Epithelial cell of proximal tubule (primary cell): ENCODE measurements around the gene MYL11. TPM values are rescaled to one million over a fixed set of nuclear protein-coding genes. Genes with fewer than 3 reads are reported as not detected.

Experiments used
- DNase-seq: peaks from one replicate; pipeline ENCODE4 v3.0.0-alpha.2; 2011; ENCODE audit warnings: low read depth
- H3K4me3 ChIP-seq: 2 replicates; pipeline ENCODE4 v1.5.1; 2011; ENCODE audit warnings: low read depth, mild to moderate bottlenecking, low read length
- total RNA-seq: library from RNA; depleted of rRNA; stranded (reverse); fragments of >200 nt; gene quantifications from 2 replicates; pipeline ENCODE4 v1.2.3, GENCODE V29; 2015
- TF ChIP-seq, protein P1 (sequence below): conservative IDR thresholded peaks from 2 replicates; pipeline ENCODE4 v1.5.1; 2012; ENCODE audit warnings: low read depth, mild to moderate bottlenecking, low read length

The MYL11 gene
- total RNA-seq, 1 donor from 2014 or later: not detected

DNA sequence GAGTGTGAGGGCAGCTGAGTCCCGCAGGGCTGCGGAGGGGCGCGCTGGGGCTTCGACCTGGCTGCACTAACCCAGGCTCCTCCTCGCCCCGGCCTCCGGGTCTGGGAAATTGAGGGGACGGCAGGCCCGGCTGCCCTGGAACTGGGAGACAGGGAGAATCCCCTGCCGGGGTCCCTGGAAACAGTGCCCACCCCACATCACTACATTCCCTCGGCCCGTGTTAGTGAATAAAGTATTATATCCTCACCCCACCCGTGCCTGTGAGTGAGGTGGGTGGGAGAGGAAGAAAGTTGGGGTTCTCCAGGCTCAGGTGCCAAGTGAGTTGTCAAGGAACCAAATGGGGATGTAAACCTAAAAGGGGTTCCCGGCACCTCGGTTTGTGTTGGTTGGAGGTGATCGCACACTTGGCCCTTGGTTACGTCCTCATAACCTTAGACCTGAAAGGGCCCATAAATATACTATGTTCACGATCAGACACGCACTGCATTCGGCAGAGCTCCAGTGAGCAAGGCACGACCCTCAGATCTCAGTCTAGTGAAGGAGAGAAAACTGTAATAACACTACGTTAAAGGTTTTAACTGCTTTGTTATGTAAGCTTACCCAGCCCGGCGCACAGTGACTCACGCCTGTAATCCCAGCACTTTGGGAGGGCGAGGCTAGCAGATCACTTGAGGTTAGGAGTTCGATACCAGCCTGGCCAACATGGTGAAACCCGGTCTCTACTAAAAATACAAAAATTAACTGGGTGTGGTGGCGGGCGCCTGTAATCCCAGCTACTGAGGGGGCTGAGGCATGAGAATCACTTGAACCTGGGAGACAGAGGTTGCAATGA lies 44.0 kb downstream of the MYL11 start:
- H3K4me3 ChIP-seq: peak overlapping the region; percentile 60
- TF ChIP-seq, protein P1, sequence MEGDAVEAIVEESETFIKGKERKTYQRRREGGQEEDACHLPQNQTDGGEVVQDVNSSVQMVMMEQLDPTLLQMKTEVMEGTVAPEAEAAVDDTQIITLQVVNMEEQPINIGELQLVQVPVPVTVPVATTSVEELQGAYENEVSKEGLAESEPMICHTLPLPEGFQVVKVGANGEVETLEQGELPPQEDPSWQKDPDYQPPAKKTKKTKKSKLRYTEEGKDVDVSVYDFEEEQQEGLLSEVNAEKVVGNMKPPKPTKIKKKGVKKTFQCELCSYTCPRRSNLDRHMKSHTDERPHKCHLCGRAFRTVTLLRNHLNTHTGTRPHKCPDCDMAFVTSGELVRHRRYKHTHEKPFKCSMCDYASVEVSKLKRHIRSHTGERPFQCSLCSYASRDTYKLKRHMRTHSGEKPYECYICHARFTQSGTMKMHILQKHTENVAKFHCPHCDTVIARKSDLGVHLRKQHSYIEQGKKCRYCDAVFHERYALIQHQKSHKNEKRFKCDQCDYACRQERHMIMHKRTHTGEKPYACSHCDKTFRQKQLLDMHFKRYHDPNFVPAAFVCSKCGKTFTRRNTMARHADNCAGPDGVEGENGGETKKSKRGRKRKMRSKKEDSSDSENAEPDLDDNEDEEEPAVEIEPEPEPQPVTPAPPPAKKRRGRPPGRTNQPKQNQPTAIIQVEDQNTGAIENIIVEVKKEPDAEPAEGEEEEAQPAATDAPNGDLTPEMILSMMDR: no peak
- DNase-seq: no peak

- TF ChIP-seq, protein P1: no peak
- no peak for DNase-seq
- H3K4me3 ChIP-seq: no peak overlapping the region
Measured at GRCh38 chr16:30421010-30421409, 46.4 kb downstream of the MYL11 start.

Other genes starting within 250 kb of the MYL11 start
- gene CORO1A, start 191.2 kb upstream of the MYL11 start, total RNA-seq: 24.1 and 26.3 TPM in 2 replicates
- 421 and 538 TPM in 2 replicates for gene BOLA2B, start 181.1 kb upstream of the MYL11 start, total RNA-seq
- gene SLX1A, start 180.9 kb upstream of the MYL11 start, total RNA-seq: 57.7 and 158 TPM in 2 replicates
- 6.6 and 12.1 TPM in 2 replicates for gene SULT1A3, start 175.5 kb upstream of the MYL11 start, total RNA-seq
- gene NPIPB13, start 126.3 kb upstream of the MYL11 start, total RNA-seq: 0.98 and 4.0 TPM in 2 replicates
- gene CD2BP2, start 19.5 kb upstream of the MYL11 start, total RNA-seq: 68.9 and 75.2 TPM in 2 replicates
- 51.8 and 53.6 TPM in 2 replicates for gene TBC1D10B, start 4.3 kb upstream of the MYL11 start, total RNA-seq
- 0.23 TPM in 1 of 2 replicates, not detected in the other for gene SEPTIN1, start 7.8 kb downstream of the MYL11 start, total RNA-seq
- gene ZNF48, start 20.6 kb downstream of the MYL11 start, total RNA-seq: 12.6 and 15.6 TPM in 2 replicates
- 6.1 and 13.1 TPM in 2 replicates for gene ZNF771, start 32.8 kb downstream of the MYL11 start, total RNA-seq
- 108 and 136 TPM in 2 replicates for gene DCTPP1, start 55.2 kb downstream of the MYL11 start, total RNA-seq
- gene SEPHS2, start 71.1 kb downstream of the MYL11 start, total RNA-seq: 17.6 and 27.6 TPM in 2 replicates
- not detected in 2 replicates for gene ITGAL, start 97.9 kb downstream of the MYL11 start, total RNA-seq
- 34.8 and 35.2 TPM in 2 replicates for gene ZNF768, start 151.8 kb downstream of the MYL11 start, total RNA-seq
- gene ZNF747, start 160.1 kb downstream of the MYL11 start, total RNA-seq: 5.1 and 7.6 TPM in 2 replicates
- gene ZNF764, start 183.6 kb downstream of the MYL11 start, total RNA-seq: 5.2 and 10.9 TPM in 2 replicates
- gene ZNF688, start 196.9 kb downstream of the MYL11 start, total RNA-seq: 8.2 and 9.1 TPM in 2 replicates
- gene ZNF785, start 210.9 kb downstream of the MYL11 start, total RNA-seq: 3.2 and 7.6 TPM in 2 replicates
- gene ZNF689, start 235.6 kb downstream of the MYL11 start, total RNA-seq: 7.7 and 9.6 TPM in 2 replicates